OCI-LY3 (cell line): ENCODE results near the gene CCNI2.

Experiments
- CTCF ChIP-seq: fragments of 200-600, 300-600 bp; sonication (generic); IDR thresholded peaks from 2 replicates; pipeline ENCODE4 v1.5.1; 2014; ENCODE audit warnings: antibody characterized with exemption, low read length, low read depth
- EZH2phosphoT487 ChIP-seq: fragments of 200-600 bp; shearing (Covaris generic); IDR thresholded peaks from 2 replicates; pipeline ENCODE4 v1.6.1; 2018; ENCODE audit warnings: antibody characterized with exemption, mixed run types, low read depth

- TF ChIP-seq CTCF (no peak), EZH2phosphoT487 (no peak)
These were observed 21.5 kb upstream of the CCNI2 start for GRCh38 chr5:132725745-132726144.
